ENCODE results near the gene TAF12. TPM values are rescaled to one million over a fixed set of nuclear protein-coding genes. Genes with fewer than 3 reads are reported as not detected.
A peak's percentile ranks its signal among the peaks of the same experiment; 100 is the strongest.
"Not testable (repeated sequence)": the region's sequence is repeated elsewhere in the genome, so short reads cannot be mapped to it uniquely, and the experiment has no call there.

The TAF12 gene
- total RNA-seq, 4 donors from 2014 or later, result 13.8 to 19.5 (median 15.2) TPM

GRCh38 chr1:28592321-28593071 lies 50.4 kb downstream of the TAF12 start:
- H3K9me3 ChIP-seq, result no peaks in the 10 kb centered on the region
- H3K27me3 ChIP-seq, result no peaks in the 10 kb centered on the region
- peak; percentile 32 for DNase-seq
- peak overlapping the region; percentile 41 to 66 (median 50) for H3K27ac ChIP-seq
- 8% methylated on average over 38 of the region's 81 CpGs; no CpG with 5 or more reads in 1 of the 2 donors for WGBS, 2 donors (ENCODE audit: low coverage in 1 of 2)
- H3K4me1 ChIP-seq, result peaks cover 4 to 30% (median 19%) of the 10 kb centered on the region in 4 donors
- no peak for TF ChIP-seq POLR2AphosphoS5 (IDR thresholded peaks at IDR 0.05)
- TF ChIP-seq POLR2A (IDR thresholded peaks at IDR 0.05), result no peak
- TF ChIP-seq, protein P1, sequence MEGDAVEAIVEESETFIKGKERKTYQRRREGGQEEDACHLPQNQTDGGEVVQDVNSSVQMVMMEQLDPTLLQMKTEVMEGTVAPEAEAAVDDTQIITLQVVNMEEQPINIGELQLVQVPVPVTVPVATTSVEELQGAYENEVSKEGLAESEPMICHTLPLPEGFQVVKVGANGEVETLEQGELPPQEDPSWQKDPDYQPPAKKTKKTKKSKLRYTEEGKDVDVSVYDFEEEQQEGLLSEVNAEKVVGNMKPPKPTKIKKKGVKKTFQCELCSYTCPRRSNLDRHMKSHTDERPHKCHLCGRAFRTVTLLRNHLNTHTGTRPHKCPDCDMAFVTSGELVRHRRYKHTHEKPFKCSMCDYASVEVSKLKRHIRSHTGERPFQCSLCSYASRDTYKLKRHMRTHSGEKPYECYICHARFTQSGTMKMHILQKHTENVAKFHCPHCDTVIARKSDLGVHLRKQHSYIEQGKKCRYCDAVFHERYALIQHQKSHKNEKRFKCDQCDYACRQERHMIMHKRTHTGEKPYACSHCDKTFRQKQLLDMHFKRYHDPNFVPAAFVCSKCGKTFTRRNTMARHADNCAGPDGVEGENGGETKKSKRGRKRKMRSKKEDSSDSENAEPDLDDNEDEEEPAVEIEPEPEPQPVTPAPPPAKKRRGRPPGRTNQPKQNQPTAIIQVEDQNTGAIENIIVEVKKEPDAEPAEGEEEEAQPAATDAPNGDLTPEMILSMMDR (IDR thresholded peaks at IDR 0.05), result no peak
- no peak for TF ChIP-seq EP300 (IDR thresholded peaks at IDR 0.05; ENCODE audit: low read depth)
- in situ Hi-C loops (cut with MboI; ENCODE audit: low pct_ligation_motif_present in 1 of 4, low pct_unique_long_range_greater_than_20kb in 1 of 4, low sequenced_read_pairs in 3 of 4), result no loop called here
- no peaks in the 10 kb centered on the region for H3K36me3 ChIP-seq
- intact Hi-C loops (cut with DNase I; ENCODE audit: low total_unique reads), result no loop called here
- H3K4me3 ChIP-seq, result peak overlapping the region; percentile 26 to 70 (median 50)

GRCh38 chr1:28591708-28592320 lies 51.1 kb downstream of the TAF12 start, which contains the start of gene RAB42:
Gene RAB42, plus strand, starts transcription at chr1:28592265. Its CDS starts 247 bp downstream, at chr1:28592512.
- Histone ChIP-seq H3K36me3 (no peaks in the 10 kb centered on the region), H3K4me3 (peak within 1 kb of the TSS; percentile 26 to 70 (median 50)), H3K4me1 (peaks cover 4 to 30% (median 19%) of the 10 kb centered on the region in 4 donors), H3K9me3 (no peaks in the 10 kb centered on the region), H3K27me3 (no peaks in the 10 kb centered on the region), H3K27ac (peak within 1 kb of the TSS; percentile 50 to 72 (median 58))
- DNase-seq, result peak; percentile 51
- TF ChIP-seq POLR2AphosphoS5 (IDR thresholded peaks at IDR 0.05) (no peak), EP300 (IDR thresholded peaks at IDR 0.05; ENCODE audit: low read depth) (no peak), POLR2A (IDR thresholded peaks at IDR 0.05) (no peak)
- TF ChIP-seq, protein P1 (IDR thresholded peaks at IDR 0.05), result no peak
- in situ Hi-C loops (cut with MboI; ENCODE audit: low pct_ligation_motif_present in 1 of 4, low pct_unique_long_range_greater_than_20kb in 1 of 4, low sequenced_read_pairs in 3 of 4) (no loop called here), intact Hi-C loops (cut with DNase I; ENCODE audit: low total_unique reads) (no loop called here)
- 28 to 100% methylated on average over 1 to 13 of the region's 13 CpGs for WGBS, 2 donors (ENCODE audit: low coverage in 1 of 2)

- H3K9me3 ChIP-seq; intact Hi-C loops (cut with DNase I; ENCODE audit: low total_unique reads); H3K4me3 ChIP-seq; H3K36me3 ChIP-seq; DNase-seq; H3K27me3 ChIP-seq; H3K27ac ChIP-seq; in situ Hi-C loops (cut with MboI; ENCODE audit: low pct_ligation_motif_present in 1 of 4, low pct_unique_long_range_greater_than_20kb in 1 of 4, low sequenced_read_pairs in 3 of 4): not testable (repeated sequence)
- 90 to 92% methylated on average over 18 to 19 of the region's 19 CpGs for WGBS, 2 donors (ENCODE audit: low coverage in 1 of 2)
- H3K4me1 ChIP-seq, result peaks cover 4 to 30% (median 18%) of the 10 kb centered on the region in 4 donors
These were observed 56.1 kb downstream of the TAF12 start for GRCh38 chr1:28586585-28587391.

DNA sequence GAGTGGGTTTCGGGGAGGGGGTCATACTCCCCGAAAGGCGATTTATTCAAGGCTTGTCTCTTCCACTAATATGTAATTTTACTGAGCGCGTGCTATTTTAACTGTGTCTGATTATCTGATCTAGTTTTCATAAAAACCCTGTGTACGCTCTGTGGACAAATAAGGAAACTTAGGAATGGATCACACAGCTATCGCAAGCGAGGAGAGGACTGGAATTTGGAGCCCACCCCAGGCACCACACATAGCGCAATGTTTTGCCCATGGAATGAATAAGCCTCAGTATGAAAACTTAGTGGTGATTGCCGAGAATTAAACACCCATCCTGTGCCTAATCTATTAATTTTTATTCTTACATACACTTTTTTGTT lies 60.6 kb downstream of the TAF12 start:
- TF ChIP-seq EP300 (IDR thresholded peaks at IDR 0.05; ENCODE audit: low read depth) (no peak), POLR2AphosphoS5 (IDR thresholded peaks at IDR 0.05) (no peak), POLR2A (IDR thresholded peaks at IDR 0.05) (no peak)
- TF ChIP-seq, protein P1 (IDR thresholded peaks at IDR 0.05), result no peak
- Histone ChIP-seq H3K4me3 (peak overlapping the region; percentile 18 to 89 (median 76)), H3K36me3 (peaks cover 0 to 23% (median 10%) of the 10 kb centered on the region in 4 donors), H3K27ac (peak overlapping the region; percentile 91 to 98 (median 96)), H3K27me3 (no peaks in the 10 kb centered on the region), H3K4me1 (peaks cover 11 to 29% (median 21%) of the 10 kb centered on the region in 4 donors), H3K9me3 (no peaks in the 10 kb centered on the region)
- WGBS, 2 donors (ENCODE audit: low coverage in 1 of 2), result 0 to 2% methylated on average over 4 to 10 of the region's 10 CpGs
- peak; percentile 24 for DNase-seq
- in situ Hi-C loops (cut with MboI; ENCODE audit: low pct_ligation_motif_present in 1 of 4, low pct_unique_long_range_greater_than_20kb in 1 of 4, low sequenced_read_pairs in 3 of 4), result no loop called here
- intact Hi-C loops (cut with DNase I; ENCODE audit: low total_unique reads), result no loop called here

Data from transverse colon (tissue), 4 donors.